HG03439 (cell line): Measurements from ENCODE around the gene SPDYE2B.
"Not testable (repeated sequence)": the region's sequence is repeated elsewhere in the genome, so short reads cannot be mapped to it uniquely, and the experiment has no call there.

Experiments used
- ATAC-seq: cut with Tn5 transposase; IDR thresholded peaks from one replicate; pipeline ENCODE4 v1.9.1; 2021; ENCODE audit warnings: mild to moderate bottlenecking, moderate library complexity; ENCODE audit not compliant: unreplicated experiment

The SPDYE2B gene

DNA sequence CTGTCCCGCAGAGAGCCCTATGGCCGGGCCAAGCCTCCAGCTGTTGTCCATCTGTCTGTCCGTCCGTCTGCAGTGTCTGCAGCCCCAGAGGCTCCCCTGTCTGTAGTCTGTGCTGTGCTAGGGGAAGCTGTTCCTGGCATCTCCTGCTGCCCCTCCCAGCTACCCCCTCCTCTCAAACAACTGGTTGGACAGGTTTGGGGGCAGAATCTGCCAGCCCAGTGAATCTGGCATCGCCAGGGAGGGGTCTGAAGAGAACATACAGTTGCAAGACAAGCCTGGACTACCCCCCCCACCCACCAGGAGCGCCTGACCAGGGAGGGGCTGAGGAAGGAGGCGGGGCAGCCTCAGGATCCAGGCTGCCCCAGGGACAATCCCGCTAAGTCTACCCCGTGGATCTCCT, 7.4 kb upstream of the SPDYE2B start, which contains the start of gene UPK3BL1:
UPK3BL1 (minus strand) TSS at position 101 of the 400 bp plus-strand sequence; CDS start at position 51, 50 bp downstream.
- ATAC-seq = not testable (repeated sequence)

DNA sequence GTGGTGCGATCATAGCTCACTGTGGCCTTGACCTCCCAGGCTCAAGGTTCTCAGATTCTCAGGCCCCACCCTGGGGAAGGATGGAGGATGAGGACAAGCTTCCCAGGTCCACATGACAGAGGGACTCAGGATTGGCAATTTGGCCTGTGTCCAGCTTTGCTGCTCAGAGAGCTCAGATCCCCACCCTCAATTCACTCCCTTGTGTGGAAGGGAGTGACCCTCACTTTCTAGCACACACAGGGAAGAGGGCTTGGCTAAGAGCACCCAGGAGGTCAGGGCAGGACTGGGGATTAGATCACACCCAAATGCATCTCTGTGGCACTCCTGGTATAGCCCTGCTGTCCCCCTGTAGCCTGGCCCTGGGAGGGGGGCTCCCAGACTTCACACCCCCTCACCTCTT, 6.7 kb upstream of the SPDYE2B start:
- ATAC-seq = not testable (repeated sequence)

DNA sequence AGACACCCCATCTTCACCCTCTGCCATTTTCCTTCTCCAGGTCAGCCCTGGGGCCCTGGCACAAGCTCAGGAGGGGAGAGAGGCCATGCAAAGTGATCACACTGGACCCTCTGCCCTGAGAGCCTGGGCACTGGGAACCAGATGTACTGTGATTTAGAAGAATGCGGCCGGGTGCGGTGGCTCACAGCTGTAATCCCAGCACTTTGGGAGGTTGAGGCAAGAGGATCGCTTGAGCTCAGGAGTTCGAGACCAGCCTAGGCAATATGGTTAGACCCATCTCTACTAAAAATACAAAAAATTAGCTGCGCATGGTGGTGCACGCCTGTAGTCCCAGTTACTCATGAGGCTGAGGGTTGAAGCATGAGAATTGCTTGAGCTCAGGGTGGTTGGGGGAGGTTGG, 2.3 kb upstream of the SPDYE2B start:
- ATAC-seq = not testable (repeated sequence)

DNA sequence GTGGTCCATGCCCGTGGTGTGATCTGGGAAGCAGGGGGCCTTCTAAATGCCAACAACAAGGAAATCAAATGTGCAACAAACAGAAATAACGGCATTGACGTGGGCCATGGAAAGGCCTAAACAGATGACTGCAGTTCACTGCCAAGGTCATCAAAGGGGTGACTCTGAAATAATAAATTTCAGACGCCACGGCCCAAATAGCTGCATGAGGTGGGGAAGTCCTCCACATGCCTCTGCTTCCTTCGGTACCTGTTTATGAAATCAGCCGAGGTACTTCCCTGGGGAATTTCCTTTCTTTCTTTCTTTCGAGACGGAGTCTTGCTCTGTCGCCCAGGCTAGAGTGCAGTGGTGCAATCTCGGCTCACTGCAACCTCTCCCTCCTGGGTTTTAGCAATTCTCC, 14.6 kb downstream of the SPDYE2B start:
- ATAC-seq = not testable (repeated sequence)

DNA sequence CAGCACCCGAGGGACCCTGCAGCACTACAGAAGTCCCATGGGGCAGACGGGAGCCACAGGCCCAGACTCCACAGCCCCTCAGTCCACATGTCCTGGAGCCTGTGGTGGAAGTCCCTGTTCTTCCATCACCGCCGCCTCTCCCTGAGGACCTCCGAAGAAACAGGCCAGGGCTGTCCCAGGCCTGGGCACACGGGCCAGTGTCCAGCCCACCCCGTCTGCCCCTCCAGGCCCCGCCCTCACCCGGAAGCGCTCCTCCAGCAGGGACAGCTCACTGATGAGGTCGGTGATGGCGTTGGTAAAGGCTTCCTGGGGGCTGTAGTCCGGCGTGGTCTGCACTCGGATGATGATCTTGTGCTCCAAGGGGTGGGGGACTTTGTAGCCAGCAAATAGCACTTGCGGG, 16.7 kb downstream of the SPDYE2B start:
- not testable (repeated sequence) for ATAC-seq

DNA sequence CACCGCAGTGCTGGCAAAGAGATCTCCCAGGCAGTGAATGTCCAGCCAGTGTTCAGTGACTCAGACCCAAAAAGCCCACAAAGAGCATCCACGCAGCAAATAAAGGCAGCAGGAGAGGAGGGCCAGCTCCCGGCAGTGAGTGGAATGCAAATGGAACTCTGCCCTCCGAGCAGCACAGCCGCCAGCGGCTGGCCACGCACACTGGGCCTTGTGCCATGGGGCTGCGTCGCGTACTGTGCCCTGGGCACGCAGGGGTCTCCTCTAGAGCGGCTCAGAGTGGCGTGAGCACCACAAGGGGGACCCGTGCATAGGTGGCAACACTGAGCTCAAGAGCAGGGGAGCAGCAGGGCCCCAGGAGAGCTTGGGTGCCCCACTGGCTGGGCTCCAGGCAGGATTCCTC, 17.4 kb downstream of the SPDYE2B start:
- not testable (repeated sequence) for ATAC-seq

DNA sequence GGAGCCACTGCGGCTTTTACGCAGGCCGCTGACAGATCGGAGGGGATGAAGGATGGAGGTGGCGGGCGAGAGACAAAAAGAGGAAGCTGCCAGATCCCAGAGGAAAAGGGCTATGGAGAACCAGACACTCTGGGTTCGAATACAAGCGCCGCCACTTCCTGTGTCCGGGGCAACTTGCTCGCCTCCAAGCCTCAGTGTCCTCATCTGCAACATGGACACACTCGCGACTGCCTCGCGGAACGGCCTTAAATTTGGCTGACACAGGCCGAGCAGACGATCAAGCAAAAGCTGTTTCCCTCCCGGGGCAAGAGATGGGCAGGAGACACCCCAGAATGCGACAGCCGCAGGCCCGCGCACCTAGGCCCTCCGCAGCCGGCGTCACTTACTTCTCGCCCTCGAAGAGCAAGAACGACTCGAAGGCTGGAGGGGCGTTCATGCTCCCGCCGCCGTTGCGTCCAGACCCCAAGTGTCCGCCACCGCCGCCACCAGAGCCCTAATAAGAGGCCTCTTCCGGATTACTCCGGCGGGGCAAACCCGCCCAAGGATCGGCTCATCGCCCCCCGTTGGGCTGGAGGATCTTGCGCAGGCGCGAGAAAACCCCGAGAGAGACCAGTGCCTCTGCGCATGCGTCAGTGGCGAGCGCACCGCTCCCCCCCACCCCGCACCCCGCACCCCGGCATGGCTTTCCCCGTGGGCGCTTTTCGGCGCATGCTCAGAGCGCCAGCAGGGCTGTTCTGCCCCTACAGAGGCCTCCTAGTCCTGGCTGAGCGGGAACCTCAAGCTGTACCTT, 21.2 kb downstream of the SPDYE2B start, which contains the start of gene POLR2J2:
POLR2J2 (minus strand) TSS at position 498 of the 790 bp plus-strand sequence; CDS start at position 436, 62 bp downstream.
- ATAC-seq = peak; percentile 62

DNA sequence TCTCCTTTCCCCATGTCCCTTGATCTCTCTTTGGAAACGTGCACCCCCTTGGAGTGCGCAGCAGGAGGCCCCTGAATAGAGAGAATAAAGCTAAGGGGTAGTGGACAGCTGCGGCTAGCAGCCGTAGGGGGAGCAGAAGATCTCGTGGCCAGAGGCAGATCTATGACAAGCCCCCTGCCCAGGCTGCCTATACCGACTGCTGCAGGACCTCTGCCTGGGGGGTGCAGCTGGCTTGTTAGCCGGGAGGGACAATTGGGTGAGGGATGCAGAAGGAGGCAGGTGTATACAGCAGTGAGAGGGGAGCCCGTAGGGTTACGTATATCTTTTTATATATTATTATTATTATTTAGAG, 21.8 kb downstream of the SPDYE2B start:
- not testable (repeated sequence) for ATAC-seq

DNA sequence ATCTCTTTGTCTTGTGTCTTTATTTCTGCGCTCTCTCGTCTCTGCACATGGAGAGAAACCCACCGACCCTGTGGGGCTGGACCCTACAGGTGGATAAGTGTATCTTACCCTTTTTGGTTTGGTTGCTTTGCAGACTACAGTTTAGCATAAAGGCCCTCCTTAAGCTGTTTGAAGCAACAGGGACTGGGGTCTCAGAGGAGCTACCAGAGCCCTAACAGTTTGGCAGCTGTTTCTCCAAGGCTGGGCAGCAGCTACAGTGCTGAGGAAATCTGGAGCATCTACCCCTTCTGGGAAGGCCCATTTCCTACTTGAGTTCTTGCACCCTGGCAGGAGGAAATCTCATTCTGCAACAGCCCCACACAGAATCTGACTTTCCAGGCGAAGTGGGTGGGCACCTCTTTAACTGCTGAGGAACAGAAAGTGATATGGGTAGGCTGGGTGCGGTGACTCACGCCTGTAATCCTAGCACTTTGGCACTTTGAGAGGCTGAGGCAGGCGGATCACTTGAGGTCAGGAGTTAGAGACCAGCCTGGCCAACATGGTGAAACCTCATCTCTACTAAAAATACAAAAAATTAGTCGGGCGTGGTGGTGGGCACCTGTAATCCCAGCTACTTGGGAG, 23.4 kb downstream of the SPDYE2B start:
- not testable (repeated sequence) for ATAC-seq

DNA sequence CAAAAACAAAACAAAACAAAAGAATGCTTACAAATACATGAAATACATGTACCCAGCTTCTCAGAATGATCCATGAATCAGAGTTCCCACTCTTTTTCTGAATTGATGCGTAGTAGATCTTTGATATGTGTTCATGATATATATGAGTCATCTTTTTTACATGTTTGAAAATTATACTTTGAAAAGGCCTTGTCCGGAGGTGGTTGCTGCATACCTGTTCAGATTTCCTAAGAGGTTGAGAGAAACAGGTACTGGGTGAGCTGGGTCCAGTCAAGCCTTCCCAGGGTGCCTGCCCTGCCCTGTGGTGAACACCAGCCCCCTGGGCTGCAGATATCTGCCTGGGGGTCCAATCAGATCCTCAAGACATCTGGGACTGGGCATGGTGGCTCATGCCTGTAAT, 25.4 kb downstream of the SPDYE2B start:
- not testable (repeated sequence) for ATAC-seq

DNA sequence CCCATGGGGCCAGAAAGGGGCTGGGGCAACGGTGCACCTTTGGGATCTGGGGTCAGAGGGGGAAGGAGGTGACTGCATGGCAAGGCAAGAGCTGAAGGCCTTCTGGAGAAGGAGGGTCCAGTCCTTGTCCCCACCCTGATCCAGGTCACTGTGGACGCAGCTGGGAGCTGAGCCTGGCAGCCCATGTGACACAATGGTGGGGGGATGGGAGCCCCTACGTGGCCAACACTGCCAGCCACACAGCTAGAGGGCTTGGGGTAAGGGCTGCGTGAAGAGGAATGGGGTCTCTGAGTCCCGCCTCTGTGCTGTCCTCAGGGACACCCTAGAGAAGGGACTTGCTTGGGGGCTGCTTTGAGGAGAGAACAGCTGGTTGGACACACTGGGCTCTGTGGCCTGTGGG, 30.7 kb downstream of the SPDYE2B start:
- ATAC-seq = not testable (repeated sequence)

DNA sequence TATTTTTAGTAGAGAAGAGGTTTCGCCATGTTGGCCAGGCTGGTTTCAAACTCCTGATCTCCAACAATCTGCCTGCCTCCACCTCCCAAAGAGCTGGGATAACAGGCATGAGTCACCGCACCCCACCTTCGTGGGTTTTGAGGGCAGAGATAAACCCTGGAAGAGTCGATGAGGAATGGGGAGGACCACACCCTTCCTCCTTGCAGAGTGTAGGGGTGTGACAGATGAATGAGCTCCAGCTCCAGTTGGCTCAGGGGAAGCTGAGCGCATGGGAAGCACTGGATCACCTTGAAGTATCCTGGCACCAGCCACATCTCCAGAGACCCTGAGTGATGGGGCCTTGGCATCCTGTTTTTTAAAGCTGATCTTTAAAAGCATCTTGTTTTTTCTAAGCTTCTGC, 32.4 kb downstream of the SPDYE2B start:
- not testable (repeated sequence) for ATAC-seq

DNA sequence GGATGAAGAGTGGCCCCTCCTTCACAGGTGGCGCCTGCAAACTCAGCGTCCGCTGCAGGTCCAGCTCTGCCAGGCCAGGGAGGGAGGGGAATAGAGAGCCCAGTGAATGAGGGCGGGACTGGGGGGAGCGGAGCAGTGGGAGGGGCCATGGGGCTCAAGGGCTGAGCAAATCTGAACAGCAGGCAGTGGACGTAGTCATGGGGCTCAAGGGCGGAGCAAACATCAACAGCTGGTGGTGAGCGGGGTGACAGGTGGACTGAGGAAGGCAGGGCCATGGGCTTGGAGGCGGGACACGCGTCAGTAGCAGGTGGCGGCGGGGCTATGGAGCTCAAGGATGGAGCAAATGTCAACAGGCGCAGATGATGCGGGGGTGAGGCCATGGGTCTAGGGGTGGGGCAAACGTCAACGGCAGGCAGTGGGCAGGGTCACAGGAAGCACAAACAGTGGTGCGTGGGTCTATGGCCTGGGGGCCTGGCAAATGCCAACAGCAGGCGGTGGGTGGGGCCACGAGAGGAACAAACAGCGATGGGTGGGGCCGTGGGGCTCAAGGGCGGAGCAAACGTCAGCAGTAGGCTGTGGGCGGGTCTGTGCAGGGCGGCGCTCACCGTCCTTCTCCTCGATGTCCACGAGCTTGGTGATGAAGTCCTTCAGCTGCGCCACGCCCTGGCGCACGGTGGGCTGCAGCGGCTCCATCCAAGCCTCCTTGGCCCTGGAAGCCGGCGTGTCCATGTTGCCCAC, 38.3 kb downstream of the SPDYE2B start:
- peak; percentile 67 for ATAC-seq

DNA sequence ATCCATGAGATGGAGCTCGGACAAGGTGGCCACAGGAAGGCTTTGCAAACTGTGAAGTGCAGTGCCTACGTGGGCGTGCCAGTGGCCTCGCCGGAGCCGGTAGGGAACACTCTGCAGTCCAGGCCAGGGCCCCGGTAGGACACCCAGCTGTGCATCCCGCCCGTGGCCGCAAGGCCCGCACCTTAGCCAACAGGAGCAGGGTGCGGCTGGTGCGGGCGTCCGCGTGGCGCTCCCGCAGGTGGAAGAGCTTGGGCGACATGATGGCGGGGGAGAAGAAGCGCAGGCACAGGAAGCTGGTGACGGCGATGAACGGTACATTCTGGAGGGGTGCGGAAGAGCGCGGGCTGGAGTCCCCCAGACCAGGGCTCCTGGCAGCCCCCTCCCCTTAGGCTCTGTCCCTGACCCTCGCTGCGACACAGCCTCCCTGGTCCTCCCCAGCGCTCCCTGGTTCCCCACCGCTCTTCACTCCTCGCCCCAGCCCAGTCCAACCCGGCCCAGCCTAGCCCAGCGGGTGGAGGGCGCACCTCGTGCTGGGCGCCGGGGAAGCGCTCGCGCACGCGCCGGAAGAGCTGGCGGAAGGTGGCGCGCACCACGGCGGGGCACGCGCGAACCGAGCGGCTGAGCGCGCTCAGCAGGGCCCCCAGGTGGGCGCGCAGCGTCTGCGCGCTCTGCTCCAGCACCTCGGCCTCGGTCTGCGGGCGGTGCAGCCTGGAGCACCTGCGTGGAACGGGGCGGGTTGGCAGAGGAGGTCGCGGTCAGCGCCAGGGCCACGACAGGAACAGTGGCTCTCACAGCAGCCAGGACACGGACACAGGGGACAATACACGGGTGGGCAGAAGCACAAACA, 39.5 kb downstream of the SPDYE2B start:
- peak; percentile 44 for ATAC-seq

DNA sequence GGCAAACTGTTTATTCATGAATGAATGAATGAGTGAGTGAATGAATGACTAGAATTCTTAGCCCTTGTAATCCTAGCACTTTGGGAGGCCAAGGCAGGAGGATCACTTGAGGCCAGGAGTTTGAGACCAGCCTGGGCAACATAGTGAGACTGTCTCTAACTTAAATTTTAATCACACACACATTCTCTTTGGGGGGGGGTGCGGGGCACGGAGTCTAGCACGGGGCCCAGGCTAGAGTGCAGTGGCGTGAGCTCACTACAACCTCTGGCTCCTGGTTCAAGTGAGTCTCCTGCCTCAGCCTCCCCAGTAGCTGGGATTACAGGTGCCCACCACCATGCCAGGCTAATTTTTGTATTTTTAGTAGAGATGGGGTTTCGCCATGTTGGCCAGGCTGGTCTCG, 40.5 kb downstream of the SPDYE2B start:
- ATAC-seq = not testable (repeated sequence)

DNA sequence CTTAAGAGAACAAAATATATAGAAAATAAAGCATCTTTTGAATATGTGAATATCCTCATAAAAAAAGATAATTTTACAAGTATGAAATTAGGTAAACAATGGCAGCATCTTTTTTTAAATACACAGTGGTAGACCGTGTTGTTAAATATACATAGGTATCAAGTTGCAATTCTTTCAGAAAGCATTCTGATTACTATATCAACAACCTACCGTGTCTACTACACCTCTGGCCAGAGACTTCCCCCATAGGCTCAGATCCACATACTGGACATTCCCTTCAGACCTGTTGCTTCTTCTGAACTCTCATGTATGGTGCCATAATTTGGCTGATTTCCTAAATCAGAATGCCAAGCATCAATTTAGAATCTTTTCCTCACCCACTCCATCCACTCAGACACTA, 43.9 kb downstream of the SPDYE2B start:
- not testable (repeated sequence) for ATAC-seq

DNA sequence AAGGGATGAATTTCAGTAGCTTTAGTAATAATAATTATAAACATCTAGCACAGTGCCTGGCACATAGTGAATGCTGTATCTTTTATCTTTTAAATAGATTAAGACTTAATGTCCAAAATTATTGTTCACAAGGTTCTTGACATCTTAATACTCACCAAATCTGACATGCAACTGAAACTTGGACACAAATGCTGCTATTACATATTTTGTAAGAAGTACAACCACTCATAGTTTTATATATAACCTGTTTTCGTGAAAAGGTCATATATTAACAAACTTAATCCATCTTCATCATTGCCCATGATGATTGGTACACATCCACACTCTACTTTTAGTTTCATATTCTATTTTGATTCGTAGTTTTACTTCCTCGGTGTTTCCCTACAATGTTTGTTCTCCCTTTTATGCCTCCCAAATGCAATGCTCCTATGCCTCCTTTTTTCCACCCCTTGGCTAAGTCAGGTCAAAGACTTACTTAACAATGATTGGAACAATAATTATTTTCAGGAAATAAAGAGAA, 45.0 kb downstream of the SPDYE2B start:
- ATAC-seq = not testable (repeated sequence)

DNA sequence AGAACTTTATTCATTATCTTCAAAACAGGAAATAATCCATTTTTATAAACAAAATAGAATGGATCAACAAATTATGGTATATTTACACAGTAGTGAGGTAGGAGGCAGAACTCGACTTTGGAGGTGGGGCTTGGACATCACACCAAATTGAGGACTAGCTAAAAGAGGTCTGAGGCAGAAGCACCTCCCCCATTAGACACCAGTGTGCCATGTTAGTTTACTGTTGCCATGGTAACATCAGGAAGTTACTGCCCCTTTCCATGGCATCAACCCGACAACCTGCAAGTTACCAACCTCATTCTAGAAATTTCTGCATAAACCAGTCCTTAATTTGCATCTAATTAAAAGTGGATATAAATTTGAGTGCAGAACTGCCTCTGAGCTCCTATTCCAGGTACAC, 45.9 kb downstream of the SPDYE2B start:
- ATAC-seq = not testable (repeated sequence)

DNA sequence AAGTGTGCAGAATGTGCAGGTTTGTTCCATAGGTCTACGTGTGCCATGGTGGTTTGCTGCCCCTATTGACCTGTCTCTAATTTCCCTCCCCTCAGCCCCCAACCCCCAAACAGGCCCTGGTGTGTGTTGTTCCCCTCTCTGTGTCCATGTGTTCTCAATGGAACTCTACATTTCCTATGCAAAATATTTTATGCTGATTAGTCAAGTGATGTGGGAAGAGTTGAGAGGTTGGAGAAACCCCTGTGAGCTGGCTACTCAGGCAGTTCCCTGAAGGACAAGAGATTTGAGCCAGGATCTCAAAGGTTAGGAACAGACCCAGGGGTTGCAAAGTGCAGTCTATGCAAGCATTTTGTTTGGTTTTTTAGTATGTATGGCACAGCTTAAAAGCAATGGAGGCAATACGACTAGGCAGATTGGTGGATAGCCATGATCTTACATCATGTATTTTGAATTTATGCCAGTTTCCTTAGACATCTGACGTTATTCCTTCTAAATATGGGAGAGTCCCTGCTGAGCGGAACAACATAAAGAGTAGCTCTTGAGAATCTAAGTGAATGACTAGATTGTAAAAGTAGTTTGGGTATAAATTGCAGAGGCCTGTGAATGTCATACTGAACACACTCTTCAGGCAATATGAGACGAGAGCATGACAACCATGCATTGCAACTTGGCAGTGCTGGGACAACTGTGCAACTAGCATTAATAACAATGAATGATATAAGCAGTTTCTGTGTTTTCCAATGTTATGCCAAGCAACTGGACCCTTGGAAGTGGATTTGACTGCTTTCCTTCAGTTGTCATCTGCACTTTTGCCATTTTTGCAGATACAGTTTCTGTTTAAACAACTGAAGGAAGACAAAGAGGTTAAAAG, 47.8 kb downstream of the SPDYE2B start:
- not testable (repeated sequence) for ATAC-seq
